SW 1271 (cell line): ENCODE results near the gene CSNK1G1.
"Not testable (repeated sequence)": the region's sequence is repeated elsewhere in the genome, so short reads cannot be mapped to it uniquely, and the experiment has no call there.

Experiments
- DNase-seq, 2 experiments: peaks; one replicate each; lab custom pipeline; 2025; lab: John Stamatoyannopoulos, UW

The CSNK1G1 gene

DNA sequence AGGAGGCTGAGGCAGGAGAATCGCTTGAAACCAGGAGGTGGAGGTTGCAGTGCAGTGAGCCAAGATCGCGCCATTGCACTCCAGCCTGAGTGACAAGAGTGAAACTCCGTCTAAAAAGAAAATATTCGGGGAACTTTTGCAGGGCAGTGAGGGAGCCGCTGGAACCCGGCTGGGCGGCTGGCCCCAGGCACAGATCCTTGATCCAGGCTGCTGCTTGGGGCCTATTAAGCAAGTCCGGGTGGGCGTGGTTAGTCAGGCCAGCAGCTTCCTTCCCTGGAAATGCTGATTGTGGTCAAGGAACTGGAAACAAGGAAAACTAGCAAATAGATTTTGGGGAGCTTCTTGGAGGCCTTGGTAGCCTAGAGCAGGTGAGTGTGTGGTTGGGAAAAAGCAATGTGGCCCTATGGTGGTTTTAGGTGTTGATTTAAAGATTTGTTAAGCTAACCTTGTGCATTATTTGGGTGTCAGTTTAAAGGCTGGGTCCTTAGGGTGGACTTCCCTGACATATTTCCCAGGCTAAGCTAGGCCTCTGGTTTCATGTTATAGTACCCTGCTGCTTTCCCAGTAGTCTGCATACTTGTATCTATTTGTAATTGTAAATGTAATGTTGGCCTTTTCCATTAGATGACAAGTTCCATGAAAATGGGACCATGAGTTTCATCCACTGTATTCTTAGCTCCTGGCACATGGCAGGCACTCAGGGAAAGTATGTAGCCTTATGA, 222.2 kb downstream of the CSNK1G1 start:
- no peak for DNase-seq

DNA sequence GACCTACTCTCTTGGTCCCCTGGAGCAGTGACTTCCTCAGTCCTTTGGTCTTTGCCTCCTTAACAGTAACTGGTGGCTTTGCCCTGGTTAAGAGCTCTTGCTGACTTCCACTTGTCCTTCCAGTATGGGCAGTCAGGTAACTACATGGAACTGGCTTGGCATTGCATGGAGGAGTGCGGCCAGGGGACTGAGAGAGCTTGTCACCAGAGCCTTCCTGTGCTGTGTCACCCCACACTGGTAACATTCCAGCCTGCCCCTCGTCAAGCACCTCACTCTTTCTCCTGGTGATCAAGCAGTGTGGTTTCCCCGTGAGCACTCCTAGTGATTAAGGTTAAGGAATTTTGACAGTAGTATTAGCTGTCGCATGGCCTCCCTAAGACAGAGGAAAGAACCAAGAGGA, 223.8 kb downstream of the CSNK1G1 start:
- no peak for DNase-seq

DNA sequence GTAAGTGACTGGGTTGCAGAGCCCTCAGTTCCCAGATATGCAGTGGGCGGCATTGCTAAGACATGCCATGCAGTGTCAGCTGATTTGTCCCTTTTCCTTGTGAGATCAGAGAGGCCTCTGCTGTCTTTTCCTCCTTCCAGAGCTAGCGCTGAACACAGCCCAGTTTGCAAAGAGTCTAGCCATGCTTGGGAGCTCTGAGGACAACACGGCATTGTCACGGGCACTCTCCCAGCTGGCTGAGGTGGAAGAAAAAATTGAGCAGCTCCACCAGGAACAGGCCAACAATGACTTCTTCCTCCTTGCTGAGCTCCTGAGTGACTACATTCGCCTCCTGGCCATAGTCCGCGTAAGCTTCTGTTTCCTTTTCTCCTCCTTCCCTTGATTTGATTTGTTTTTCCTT, 224.4 kb downstream of the CSNK1G1 start:
- DNase-seq: no peak

DNA sequence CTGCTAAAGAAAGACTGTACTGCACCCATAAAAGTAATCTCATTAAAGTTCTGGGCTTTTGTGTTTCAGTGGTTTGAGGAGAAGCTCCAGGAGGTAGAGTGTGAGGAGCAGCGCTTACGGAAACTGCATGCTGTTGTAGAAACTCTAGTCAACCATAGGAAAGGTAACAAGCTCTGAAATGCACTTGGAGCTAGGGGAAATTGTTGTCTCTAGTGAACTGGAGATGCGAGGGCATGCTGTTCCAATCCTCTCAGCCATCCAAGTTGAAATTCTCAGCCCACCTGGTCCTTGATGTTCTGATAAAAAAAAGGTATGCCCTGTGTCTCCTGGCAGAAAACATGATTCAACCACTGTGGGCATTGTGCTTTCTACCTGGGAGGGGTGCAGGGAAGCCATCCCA, 225.8 kb downstream of the CSNK1G1 start:
- DNase-seq: no peak

DNA sequence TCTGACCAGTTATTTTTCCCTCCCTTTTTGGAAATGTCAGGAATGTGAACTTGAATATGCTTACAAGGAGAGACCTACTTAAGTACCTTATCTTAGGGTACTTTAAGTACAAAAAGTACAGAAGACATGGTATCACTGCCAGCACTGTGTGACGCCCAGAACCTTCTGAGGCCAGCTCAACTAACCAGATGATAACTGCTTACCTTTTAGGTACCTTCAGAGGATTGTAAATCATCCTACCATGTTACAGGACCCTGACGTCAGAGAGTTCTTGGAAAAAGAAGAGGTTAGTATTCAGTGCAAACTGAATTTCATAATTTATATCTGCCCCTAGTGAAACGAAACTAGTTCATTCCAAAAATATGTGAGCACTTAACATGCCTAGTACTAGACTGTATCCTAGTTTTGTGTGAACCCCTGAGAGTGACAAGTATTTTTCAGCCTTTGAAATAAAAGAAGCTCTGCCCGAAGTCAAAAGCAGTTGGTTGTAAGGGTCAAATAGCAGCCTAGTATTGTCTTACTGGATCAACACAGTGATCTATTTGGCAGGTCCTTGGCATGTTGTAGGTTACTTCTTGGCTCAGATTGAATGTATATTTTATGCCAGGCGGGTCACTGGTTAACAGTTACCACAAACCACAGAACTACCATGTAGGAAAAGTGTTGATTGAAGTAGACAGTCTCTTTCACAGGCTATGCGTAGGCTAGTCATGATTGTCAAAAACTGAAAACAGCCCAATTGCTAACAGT, 228.3 kb downstream of the CSNK1G1 start:
- DNase-seq: no peak

DNA sequence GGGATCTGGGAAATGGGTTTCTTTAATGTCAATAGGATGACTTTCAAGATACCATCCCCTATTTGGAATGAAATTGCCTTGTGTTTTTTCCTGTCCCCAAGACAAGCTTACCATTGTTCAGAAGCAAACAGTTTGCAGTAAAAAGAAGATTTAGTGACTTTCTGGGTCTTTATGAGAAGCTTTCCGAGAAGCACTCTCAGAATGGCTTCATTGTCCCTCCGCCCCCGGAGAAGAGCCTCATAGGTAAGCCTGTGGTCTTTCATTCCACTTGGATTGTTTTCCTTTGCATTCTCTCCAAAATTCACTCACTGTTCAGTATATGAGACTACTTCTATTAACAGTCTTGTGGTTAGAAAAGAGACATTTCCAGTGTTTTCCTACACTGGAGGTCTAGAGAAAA, 230.0 kb downstream of the CSNK1G1 start:
- DNase-seq: no peak

DNA sequence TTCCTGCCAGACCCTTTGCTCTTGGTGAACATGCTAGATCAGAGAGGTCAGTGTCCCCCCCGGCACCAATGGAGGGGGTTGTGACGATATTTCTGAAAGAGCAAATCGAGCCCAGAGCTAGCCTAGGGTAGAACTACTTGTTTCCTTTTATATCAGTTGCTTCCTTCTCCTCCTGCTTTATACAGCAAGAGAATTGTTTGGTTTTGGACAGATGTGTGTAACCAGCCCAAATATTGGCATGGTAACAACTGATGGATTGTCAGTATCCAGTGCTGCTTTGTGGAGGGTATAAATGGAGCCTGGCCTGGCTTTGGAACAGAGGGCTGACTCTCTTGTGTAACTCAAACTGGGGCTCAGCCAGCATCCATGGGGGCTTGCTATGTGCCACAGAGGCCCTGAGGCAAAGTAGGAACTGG, 233.0 kb downstream of the CSNK1G1 start:
- DNase-seq: no peak

DNA sequence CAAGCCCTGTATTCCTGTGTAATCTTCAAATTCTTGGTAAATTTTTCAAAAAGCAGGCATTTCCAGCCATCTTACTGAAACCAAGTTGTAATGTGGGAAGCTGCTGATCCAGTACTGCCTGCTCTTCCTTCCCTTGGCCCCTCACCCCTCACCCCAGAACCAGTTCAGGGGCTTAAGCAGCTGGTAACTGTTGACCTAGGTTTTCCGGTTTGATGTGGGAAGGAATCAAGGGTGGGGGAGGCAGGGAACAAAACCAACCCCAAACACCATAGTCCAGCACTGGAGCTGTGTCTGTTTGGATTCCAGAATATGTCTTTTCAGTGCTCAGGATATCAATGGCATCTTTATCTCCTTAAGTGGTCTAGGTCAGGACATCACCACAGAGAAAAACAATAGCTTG, 233.5 kb downstream of the CSNK1G1 start:
- DNase-seq: no peak

DNA sequence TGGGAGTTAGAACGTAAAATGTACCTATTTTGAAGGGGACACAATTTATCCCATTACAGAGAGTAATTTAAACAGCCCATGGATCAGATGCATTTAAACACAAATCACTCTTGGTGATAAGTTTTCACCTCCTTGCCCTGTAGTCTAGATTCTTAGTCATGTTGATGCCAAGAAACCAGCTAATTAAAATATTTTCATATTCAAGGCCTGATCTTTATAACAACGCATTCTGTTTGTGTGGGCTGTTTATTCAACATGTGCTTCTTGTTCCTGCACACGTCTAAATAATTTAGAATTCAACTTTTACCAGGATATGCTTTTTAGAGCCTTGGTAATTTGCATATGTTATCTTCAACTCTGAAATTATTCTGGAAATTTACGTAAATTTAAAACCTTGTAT, 234.4 kb downstream of the CSNK1G1 start:
- no peak for DNase-seq

DNA sequence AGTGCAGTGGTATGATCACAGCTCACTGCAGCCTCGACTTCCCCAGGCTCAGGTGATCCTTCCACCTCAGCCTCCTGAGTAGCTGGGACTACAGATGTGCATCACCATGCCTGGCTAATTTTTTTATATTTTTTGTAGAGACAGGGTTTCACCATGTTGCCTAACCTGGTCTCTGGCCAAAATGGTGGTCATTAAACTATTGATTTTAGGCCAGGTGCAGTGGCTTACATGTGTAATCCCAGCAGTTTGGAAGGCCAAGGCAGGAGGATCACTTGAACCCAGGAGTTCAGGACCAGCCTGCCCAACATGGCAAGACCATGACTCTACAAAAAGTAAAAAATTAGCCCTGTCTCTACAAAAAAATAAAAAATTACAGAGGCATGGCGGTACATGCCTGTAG, 235.7 kb downstream of the CSNK1G1 start:
- not testable (repeated sequence) for DNase-seq

DNA sequence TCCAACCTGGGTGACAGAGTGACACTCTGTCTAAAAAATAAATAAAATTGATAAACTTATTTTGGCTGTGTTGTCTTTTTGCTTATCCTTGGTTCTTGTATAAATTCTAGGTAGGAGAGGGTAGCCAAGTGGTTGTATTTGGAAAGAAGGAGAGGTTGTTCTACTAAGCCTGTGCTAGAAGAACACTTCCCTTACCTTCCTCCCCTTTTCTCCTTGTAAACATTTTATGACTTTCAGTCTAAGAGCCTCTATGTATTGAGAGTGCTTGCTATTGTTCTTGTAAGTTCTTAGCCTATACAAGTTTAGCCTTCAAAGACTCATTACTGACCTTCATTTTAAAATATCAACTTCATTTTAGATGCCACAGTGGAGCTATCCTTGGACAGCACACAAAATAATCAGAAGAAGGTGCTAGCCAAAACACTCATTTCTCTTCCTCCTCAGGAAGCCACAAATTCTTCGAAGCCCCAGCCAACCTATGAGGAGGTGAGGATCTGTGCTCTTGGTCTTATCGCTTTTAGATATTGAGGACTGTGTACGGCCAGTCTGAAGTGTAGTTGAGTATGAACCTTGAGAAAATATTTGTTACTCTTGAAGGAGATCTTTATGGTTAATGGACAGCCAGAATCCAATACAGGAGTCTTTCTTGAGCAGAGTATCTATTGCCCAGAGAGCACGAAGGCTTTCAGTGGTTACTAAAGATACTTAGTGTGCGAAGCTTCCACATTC, 238.1 kb downstream of the CSNK1G1 start:
- DNase-seq: no peak
